ENCODE data around the gene ANXA2.

Gene ANXA2

GRCh38 chr15:60428935-60429334, 31.1 kb upstream of the ANXA2 start:
- no peaks in the 10 kb centered on the region for H3K27me3 ChIP-seq (replicated peaks in 2 of 5; ENCODE audit: control insufficient read depth in 4 of 5, insufficient read depth in 5 of 5, low read length in 4 of 5)
- no peak overlapping the region for H3K4me3 ChIP-seq (ENCODE audit: control insufficient read depth in 1 of 7, extremely low read depth in 1 of 7, insufficient read depth in 4 of 7, low read depth in 2 of 7, low read length in 6 of 7)
- ChIA-PET POLR2A (no interaction called here), CTCF (no interaction called here)
- no peak for DNase-seq
- H3K9me3 ChIP-seq (ENCODE audit: control extremely low read depth in 1 of 5, control insufficient read depth in 4 of 5, insufficient read depth in 2 of 5, low read depth in 1 of 5, low read length in 4 of 5) = no peaks in the 10 kb centered on the region
- H3K4me1 ChIP-seq (ENCODE audit: control extremely low read depth in 1 of 4, control insufficient read depth in 4 of 4, insufficient read depth in 4 of 4, low read length in 3 of 4) = peaks cover 0 to 9% (median 4%) of the 10 kb centered on the region in 4 experiments
- H3K36me3 ChIP-seq (ENCODE audit: control insufficient read depth in 4 of 4, insufficient read depth in 4 of 4, low read length in 3 of 4) = peaks cover 4 to 38% (median 27%) of the 10 kb centered on the region in 4 experiments
- H3K27ac ChIP-seq (ENCODE audit: insufficient read depth in 1 of 2, low read depth in 1 of 2, low read length in 2 of 2, poor library complexity in 1 of 2, severe bottlenecking in 2 of 2) = no peak overlapping the region
- no CpG with 5 or more reads among the region's 1 CpG for WGBS (ENCODE audit: insufficient coverage)

- 100% methylated on average over 2 of the region's 2 CpGs for WGBS (ENCODE audit: insufficient coverage)
- CTCF ChIA-PET = no interaction called here
Observed at GRCh38 chr15:60426870-60427508, 29.2 kb upstream of the ANXA2 start.

GRCh38 chr15:60425461-60425860, 27.7 kb upstream of the ANXA2 start:
- WGBS (ENCODE audit: insufficient coverage) = 86% methylated on average over 2 of the region's 2 CpGs

More at GRCh38 chr15:60426870-60427508, 29.2 kb upstream of the ANXA2 start:
- Histone ChIP-seq H3K9me3 (ENCODE audit: control extremely low read depth in 1 of 5, control insufficient read depth in 4 of 5, insufficient read depth in 2 of 5, low read depth in 1 of 5, low read length in 4 of 5) (no peaks in the 10 kb centered on the region), H3K4me3 (ENCODE audit: control insufficient read depth in 1 of 7, extremely low read depth in 1 of 7, insufficient read depth in 4 of 7, low read depth in 2 of 7, low read length in 6 of 7) (no peak overlapping the region), H3K27me3 (replicated peaks in 2 of 5; ENCODE audit: control insufficient read depth in 4 of 5, insufficient read depth in 5 of 5, low read length in 4 of 5) (no peaks in the 10 kb centered on the region), H3K36me3 (ENCODE audit: control insufficient read depth in 4 of 4, insufficient read depth in 4 of 4, low read length in 3 of 4) (peaks cover 10 to 41% (median 24%) of the 10 kb centered on the region in 4 experiments), H3K4me1 (ENCODE audit: control extremely low read depth in 1 of 4, control insufficient read depth in 4 of 4, insufficient read depth in 4 of 4, low read length in 3 of 4) (peaks cover 0 to 14% (median 4%) of the 10 kb centered on the region in 4 experiments), H3K27ac (ENCODE audit: insufficient read depth in 1 of 2, low read depth in 1 of 2, low read length in 2 of 2, poor library complexity in 1 of 2, severe bottlenecking in 2 of 2) (no peak overlapping the region)
- POLR2A ChIA-PET = no interaction called here
- DNase-seq = no peak

GRCh38 chr15:60424006-60424405, 26.2 kb upstream of the ANXA2 start:
- CTCF ChIA-PET = interaction anchor here (0.9 to 1.2 kb wide), 2 partner anchors 9 to 20 kb away, joined by 3 to 4 read pairs; no protein-coding TSS in a partner anchor
- WGBS (ENCODE audit: insufficient coverage) = 100% methylated on average over 1 of the region's 1 CpG
- H3K27me3 ChIP-seq (replicated peaks in 2 of 5; ENCODE audit: control insufficient read depth in 4 of 5, insufficient read depth in 5 of 5, low read length in 4 of 5) = no peaks in the 10 kb centered on the region
- peaks cover 0 to 14% (median 4%) of the 10 kb centered on the region in 4 experiments for H3K4me1 ChIP-seq (ENCODE audit: control extremely low read depth in 1 of 4, control insufficient read depth in 4 of 4, insufficient read depth in 4 of 4, low read length in 3 of 4)
- H3K4me3 ChIP-seq (ENCODE audit: control insufficient read depth in 1 of 7, extremely low read depth in 1 of 7, insufficient read depth in 4 of 7, low read depth in 2 of 7, low read length in 6 of 7) = no peak overlapping the region
- POLR2A ChIA-PET = no interaction called here
- no peaks in the 10 kb centered on the region for H3K9me3 ChIP-seq (ENCODE audit: control extremely low read depth in 1 of 5, control insufficient read depth in 4 of 5, insufficient read depth in 2 of 5, low read depth in 1 of 5, low read length in 4 of 5)
- H3K36me3 ChIP-seq (ENCODE audit: control insufficient read depth in 4 of 4, insufficient read depth in 4 of 4, low read length in 3 of 4) = peaks cover 7 to 29% (median 16%) of the 10 kb centered on the region in 4 experiments
- no peak for DNase-seq
- peak overlapping the region in 1 of 2 experiments; percentile 54 for H3K27ac ChIP-seq (ENCODE audit: insufficient read depth in 1 of 2, low read depth in 1 of 2, low read length in 2 of 2, poor library complexity in 1 of 2, severe bottlenecking in 2 of 2)

More at GRCh38 chr15:60425461-60425860, 27.7 kb upstream of the ANXA2 start:
- Histone ChIP-seq H3K36me3 (ENCODE audit: control insufficient read depth in 4 of 4, insufficient read depth in 4 of 4, low read length in 3 of 4) (peaks cover 7 to 39% (median 19%) of the 10 kb centered on the region in 4 experiments), H3K4me1 (ENCODE audit: control extremely low read depth in 1 of 4, control insufficient read depth in 4 of 4, insufficient read depth in 4 of 4, low read length in 3 of 4) (peaks cover 0 to 14% (median 4%) of the 10 kb centered on the region in 4 experiments), H3K9me3 (ENCODE audit: control extremely low read depth in 1 of 5, control insufficient read depth in 4 of 5, insufficient read depth in 2 of 5, low read depth in 1 of 5, low read length in 4 of 5) (no peaks in the 10 kb centered on the region), H3K27ac (ENCODE audit: insufficient read depth in 1 of 2, low read depth in 1 of 2, low read length in 2 of 2, poor library complexity in 1 of 2, severe bottlenecking in 2 of 2) (no peak overlapping the region), H3K27me3 (replicated peaks in 2 of 5; ENCODE audit: control insufficient read depth in 4 of 5, insufficient read depth in 5 of 5, low read length in 4 of 5) (no peaks in the 10 kb centered on the region), H3K4me3 (ENCODE audit: control insufficient read depth in 1 of 7, extremely low read depth in 1 of 7, insufficient read depth in 4 of 7, low read depth in 2 of 7, low read length in 6 of 7) (no peak overlapping the region)
- ChIA-PET POLR2A (interaction anchor here (0.6 to 0.7 kb wide), 2 partner anchors 621 to 768 kb away, joined by 3 read pairs; partner anchors contain the start of gene GTF2A2), CTCF (no interaction called here)
- no peak for DNase-seq

GRCh38 chr15:60423537-60423936, 25.8 kb upstream of the ANXA2 start:
- CTCF ChIA-PET = interaction anchor here (0.9 kb wide), 1 partner anchor 10 kb away, joined by 4 read pairs; no protein-coding TSS in a partner anchor
- peak overlapping the region in 1 of 2 experiments; percentile 54 for H3K27ac ChIP-seq (ENCODE audit: insufficient read depth in 1 of 2, low read depth in 1 of 2, low read length in 2 of 2, poor library complexity in 1 of 2, severe bottlenecking in 2 of 2)
- peak in 2 of 3 donors; percentile 61 to 78 for DNase-seq
- no peaks in the 10 kb centered on the region for H3K27me3 ChIP-seq (replicated peaks in 2 of 5; ENCODE audit: control insufficient read depth in 4 of 5, insufficient read depth in 5 of 5, low read length in 4 of 5)
- H3K9me3 ChIP-seq (ENCODE audit: control extremely low read depth in 1 of 5, control insufficient read depth in 4 of 5, insufficient read depth in 2 of 5, low read depth in 1 of 5, low read length in 4 of 5) = no peaks in the 10 kb centered on the region
- H3K4me1 ChIP-seq (ENCODE audit: control extremely low read depth in 1 of 4, control insufficient read depth in 4 of 4, insufficient read depth in 4 of 4, low read length in 3 of 4) = peaks cover 0 to 14% (median 4%) of the 10 kb centered on the region in 4 experiments
- H3K36me3 ChIP-seq (ENCODE audit: control insufficient read depth in 4 of 4, insufficient read depth in 4 of 4, low read length in 3 of 4) = peaks cover 7 to 26% (median 13%) of the 10 kb centered on the region in 4 experiments
- WGBS (ENCODE audit: insufficient coverage) = no CpG with 5 or more reads among the region's 2 CpGs
- POLR2A ChIA-PET = no interaction called here
- H3K4me3 ChIP-seq (ENCODE audit: control insufficient read depth in 1 of 7, extremely low read depth in 1 of 7, insufficient read depth in 4 of 7, low read depth in 2 of 7, low read length in 6 of 7) = no peak overlapping the region

GRCh38 chr15:60421544-60421943, 23.8 kb upstream of the ANXA2 start:
- H3K4me1 ChIP-seq (ENCODE audit: control extremely low read depth in 1 of 4, control insufficient read depth in 4 of 4, insufficient read depth in 4 of 4, low read length in 3 of 4) = peaks cover 0 to 14% (median 4%) of the 10 kb centered on the region in 4 experiments
- no peaks in the 10 kb centered on the region for H3K27me3 ChIP-seq (replicated peaks in 2 of 5; ENCODE audit: control insufficient read depth in 4 of 5, insufficient read depth in 5 of 5, low read length in 4 of 5)
- H3K27ac ChIP-seq (ENCODE audit: insufficient read depth in 1 of 2, low read depth in 1 of 2, low read length in 2 of 2, poor library complexity in 1 of 2, severe bottlenecking in 2 of 2) = no peak overlapping the region
- H3K4me3 ChIP-seq (ENCODE audit: control insufficient read depth in 1 of 7, extremely low read depth in 1 of 7, insufficient read depth in 4 of 7, low read depth in 2 of 7, low read length in 6 of 7) = no peak overlapping the region
- H3K36me3 ChIP-seq (ENCODE audit: control insufficient read depth in 4 of 4, insufficient read depth in 4 of 4, low read length in 3 of 4) = peaks cover 4 to 14% (median 7%) of the 10 kb centered on the region in 4 experiments
- ChIA-PET POLR2A (no interaction called here), CTCF (interaction anchor here (0.9 kb wide), 1 partner anchor 10 kb away, joined by 3 read pairs; no protein-coding TSS in a partner anchor)
- WGBS (ENCODE audit: insufficient coverage) = no CpG with 5 or more reads among the region's 1 CpG
- H3K9me3 ChIP-seq (ENCODE audit: control extremely low read depth in 1 of 5, control insufficient read depth in 4 of 5, insufficient read depth in 2 of 5, low read depth in 1 of 5, low read length in 4 of 5) = no peaks in the 10 kb centered on the region
- DNase-seq = no peak

- CTCF ChIA-PET = no interaction called here
- WGBS (ENCODE audit: insufficient coverage) = 95% methylated on average over 2 of the region's 2 CpGs
- Histone ChIP-seq H3K4me1 (ENCODE audit: control extremely low read depth in 1 of 4, control insufficient read depth in 4 of 4, insufficient read depth in 4 of 4, low read length in 3 of 4) (peaks cover 0 to 14% (median 4%) of the 10 kb centered on the region in 4 experiments), H3K9me3 (ENCODE audit: control extremely low read depth in 1 of 5, control insufficient read depth in 4 of 5, insufficient read depth in 2 of 5, low read depth in 1 of 5, low read length in 4 of 5) (no peaks in the 10 kb centered on the region), H3K4me3 (ENCODE audit: control insufficient read depth in 1 of 7, extremely low read depth in 1 of 7, insufficient read depth in 4 of 7, low read depth in 2 of 7, low read length in 6 of 7) (no peak overlapping the region), H3K27ac (ENCODE audit: insufficient read depth in 1 of 2, low read depth in 1 of 2, low read length in 2 of 2, poor library complexity in 1 of 2, severe bottlenecking in 2 of 2) (no peak overlapping the region), H3K36me3 (ENCODE audit: control insufficient read depth in 4 of 4, insufficient read depth in 4 of 4, low read length in 3 of 4) (peaks cover 0 to 14% (median 4%) of the 10 kb centered on the region in 4 experiments), H3K27me3 (replicated peaks in 2 of 5; ENCODE audit: control insufficient read depth in 4 of 5, insufficient read depth in 5 of 5, low read length in 4 of 5) (no peaks in the 10 kb centered on the region)
- POLR2A ChIA-PET = no interaction called here
- DNase-seq = no peak
Observed at GRCh38 chr15:60420203-60420716, 22.5 kb upstream of the ANXA2 start.

Data from common myeloid progenitor, CD34-positive (primary cell).